HG03064 (cell line): ENCODE results near the gene TENM4.

ENCODE experiments used
- ATAC-seq: cut with Tn5 transposase; IDR thresholded peaks from one replicate; pipeline ENCODE4 v1.9.1; 2021; ENCODE audit warnings: low read depth; ENCODE audit not compliant: unreplicated experiment

The TENM4 gene

DNA sequence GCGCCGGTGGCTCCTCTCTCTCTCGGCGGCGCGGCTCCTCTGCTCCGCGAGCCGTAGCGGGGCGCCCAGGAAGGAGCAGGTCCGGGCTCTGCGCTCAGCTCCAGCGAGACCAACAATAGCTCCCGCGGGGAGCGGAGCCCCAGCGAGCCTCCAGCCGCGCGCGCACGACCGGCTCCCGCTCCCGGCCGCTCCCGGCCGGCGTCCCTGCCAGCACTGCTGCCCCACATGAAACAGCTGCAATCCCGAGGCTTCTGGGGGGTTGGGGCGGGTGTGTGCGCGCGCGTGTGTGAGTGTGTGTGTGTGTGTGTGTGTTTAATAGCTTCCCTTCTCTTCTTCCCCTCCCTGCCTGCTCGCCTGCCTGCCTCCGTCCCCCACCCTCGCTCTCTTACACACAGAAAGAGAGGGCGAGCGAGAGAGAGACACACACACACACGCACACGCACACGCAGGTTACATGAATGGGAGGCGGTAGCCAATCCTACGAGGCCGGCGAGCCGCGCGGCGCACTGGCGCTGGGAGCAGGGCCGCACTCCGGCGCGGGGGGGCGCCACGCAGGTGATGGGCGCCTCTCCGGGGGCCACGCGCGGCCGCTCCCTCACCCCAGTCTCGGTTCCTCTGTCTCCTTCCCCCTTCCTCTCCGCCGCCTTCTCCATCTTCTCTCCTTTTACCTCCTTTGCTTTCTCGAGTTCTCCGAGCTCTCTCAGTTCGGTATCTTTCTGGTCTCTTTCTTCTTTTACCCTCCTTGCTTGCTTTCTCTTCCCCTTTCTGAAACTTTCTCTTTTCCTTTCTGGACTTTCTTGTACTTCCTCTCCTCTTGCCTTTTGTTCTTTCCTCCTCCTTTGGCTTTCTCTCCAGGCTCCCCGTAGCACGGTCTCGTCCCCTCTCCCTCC lies at the start of gene TENM4:
Gene TENM4, minus strand, starts transcription at position 460 of the 890 bp plus-strand sequence. CDS start 371,086 bp downstream, outside the sequence.
- ATAC-seq, result no peak

- ATAC-seq, result no peak
These were observed 47.5 kb upstream of the TENM4 start for GRCh38 chr11:79488286-79488685.

DNA sequence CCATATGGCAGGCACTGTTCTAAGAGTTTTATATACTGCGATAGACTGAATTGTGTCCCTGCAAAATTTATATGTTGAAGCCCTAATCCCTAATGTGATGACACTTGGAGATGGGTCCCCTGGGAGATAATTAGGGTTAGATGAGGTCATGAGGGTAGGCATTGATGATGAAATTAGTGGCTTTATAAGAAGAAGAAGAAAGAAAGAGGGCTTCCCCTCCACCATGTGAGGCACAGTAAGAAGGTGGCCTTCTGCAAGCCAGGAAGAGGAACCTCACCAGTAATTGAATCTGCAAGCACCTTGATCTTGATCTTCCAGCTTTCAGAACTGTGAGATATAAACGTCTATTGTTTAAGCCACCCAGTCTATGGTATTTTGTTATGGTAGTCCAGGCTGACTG lies 46.6 kb upstream of the TENM4 start:
- no peak for ATAC-seq

GRCh38 chr11:79486242-79486984 lies 45.6 kb upstream of the TENM4 start:
- no peak for ATAC-seq

GRCh38 chr11:79485694-79486093 lies 44.9 kb upstream of the TENM4 start:
- no peak for ATAC-seq

DNA sequence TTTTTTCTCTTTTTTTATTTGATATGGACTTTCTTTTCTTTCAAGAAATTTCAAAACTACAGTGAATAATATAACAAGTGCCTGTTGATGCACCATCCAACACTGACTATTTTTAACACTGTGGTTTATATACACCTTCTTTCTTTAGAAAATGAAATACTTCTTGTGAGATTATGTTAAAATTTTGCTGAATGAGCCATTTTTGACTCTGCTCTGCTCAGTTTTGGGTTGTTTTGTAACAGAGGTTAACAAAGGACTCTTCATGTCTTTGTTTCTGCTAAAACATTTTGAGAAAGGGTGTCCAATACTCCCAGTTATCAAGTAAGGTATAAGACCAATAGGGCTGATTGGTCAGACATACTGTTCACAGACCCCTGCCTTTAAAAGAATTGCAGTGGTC lies 44.0 kb upstream of the TENM4 start:
- no peak for ATAC-seq

DNA sequence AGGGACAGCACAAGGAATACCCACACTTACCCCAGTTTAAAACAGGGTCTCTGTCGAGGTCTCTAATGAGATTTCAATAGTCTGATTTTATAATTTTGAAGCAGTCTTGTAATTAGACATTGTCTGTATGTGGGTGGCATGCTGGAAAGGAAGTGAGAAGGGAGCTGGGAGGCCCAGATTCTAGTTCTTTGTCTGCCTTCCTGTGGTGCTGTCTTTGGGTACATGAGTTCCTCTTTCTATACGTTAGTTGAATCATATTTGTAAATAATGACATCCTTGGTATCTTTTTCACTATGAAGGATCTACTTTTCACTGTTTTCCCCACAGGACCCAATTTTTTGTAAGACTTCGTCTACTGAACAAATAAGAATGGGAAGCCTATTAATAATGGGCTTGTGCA lies 42.0 kb upstream of the TENM4 start:
- peak; percentile 80 for ATAC-seq

GRCh38 chr11:79481795-79482194 lies 41.0 kb upstream of the TENM4 start:
- peak; percentile 38 for ATAC-seq

DNA sequence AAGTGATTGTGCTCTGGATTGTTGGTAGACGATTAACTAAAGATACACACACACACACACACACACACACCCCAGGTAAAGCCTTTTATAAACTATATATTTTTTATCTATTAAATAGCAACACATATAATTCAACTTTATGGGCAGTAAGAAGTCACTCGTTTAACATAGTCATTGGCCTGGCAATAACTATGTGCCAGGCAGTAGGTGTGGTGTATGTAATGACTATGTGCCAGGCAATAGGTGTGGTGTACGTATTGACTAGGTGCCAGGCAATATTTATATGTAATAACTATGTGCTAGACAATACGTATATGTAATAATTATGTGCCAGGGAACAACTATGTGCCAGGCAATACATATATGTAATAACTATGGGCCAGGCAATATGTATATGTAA lies 40.0 kb upstream of the TENM4 start:
- ATAC-seq, result no peak

- no peak for ATAC-seq
These were observed 32.1 kb upstream of the TENM4 start for GRCh38 chr11:79472819-79473529.

- no peak for ATAC-seq
These were observed 30.4 kb upstream of the TENM4 start for GRCh38 chr11:79471071-79471844.

- no peak for ATAC-seq
These were observed 29.3 kb upstream of the TENM4 start for GRCh38 chr11:79470161-79470560.

DNA sequence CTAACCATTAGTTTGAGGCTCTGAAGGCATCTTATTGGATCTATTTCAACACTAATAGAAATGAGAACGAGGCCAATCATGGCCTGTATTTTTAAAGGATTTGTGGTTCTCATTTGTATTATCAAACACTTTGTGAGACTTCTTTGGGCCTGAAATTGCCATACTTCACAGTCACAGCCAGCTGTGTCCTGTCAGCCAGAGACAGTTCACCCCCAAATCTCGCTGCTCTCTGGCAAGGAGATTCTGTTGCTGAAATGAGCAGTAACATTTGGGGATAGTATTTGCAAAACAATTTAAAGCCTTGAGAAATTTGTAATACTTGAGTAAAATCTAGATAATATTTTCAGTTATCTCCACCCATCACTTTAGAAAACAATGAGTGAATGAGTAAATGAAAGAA lies 26.9 kb upstream of the TENM4 start:
- ATAC-seq, result no peak

- no peak for ATAC-seq
These were observed 25.6 kb upstream of the TENM4 start for GRCh38 chr11:79466411-79466810.

DNA sequence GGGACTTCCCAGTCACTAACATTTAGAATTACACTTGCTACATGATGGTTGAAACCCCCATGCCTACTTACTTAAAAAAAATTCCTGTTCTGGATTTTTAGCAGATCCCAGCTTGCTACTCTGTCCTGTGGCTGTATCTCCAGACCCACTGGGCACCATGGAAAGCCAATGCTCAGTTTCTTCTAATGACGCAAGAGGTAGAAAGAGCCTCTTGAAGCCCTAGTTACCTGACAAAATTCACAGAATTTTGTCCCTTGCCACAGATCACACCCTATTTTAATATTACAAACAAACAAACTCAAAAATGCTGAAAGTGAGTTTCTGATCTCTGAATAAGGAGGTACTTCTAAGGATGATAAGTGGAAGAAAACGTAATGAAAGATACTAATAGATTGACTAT lies 24.3 kb upstream of the TENM4 start:
- ATAC-seq, result no peak

DNA sequence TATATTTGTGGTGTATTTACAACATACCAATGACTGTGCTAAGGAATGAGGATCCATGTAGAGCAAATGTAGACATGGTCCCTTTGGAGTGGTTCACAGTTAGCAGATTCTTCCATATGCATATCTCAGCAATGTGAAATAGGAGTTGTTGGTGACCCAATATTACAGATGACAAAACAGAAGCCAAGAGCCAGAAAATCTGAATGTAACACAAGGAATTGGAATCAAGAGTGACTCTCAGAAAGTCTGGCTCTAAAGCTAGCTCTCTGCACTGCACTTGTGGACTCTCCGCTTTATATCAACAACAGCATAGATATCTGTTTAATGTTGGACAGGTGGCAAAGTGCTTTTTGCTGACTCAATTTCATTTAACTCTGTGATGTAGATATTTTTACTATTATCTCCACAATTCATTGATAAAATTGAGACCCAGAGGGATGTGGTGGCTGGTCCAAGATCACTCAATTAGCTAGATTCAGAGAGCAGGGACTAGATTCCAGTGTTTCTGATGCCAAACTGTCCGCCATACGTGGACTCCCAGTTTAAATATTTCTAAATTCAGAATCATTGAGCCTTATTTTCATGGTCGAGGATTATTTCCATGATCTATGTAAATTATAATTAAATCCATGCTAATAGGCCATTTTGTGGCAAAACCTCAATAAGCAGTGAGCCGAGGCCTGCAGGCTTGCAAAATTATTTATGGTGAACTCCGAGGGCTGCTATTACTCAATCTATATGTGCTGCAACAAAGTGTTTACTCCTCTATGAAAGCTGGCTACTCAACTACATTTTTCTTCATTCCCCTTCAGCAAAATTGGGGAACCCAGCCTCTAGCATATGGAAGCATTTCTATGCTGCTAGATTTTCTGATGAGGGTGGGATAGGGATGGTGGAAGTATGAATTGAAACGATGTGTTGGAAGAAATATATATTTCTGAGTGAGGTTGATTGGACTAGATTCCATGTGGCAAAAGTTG lies 21.1 kb upstream of the TENM4 start:
- ATAC-seq, result no peak

- ATAC-seq, result no peak
These were observed 20.3 kb upstream of the TENM4 start for GRCh38 chr11:79461144-79461543.

GRCh38 chr11:79458709-79459108 lies 17.9 kb upstream of the TENM4 start:
- no peak for ATAC-seq

DNA sequence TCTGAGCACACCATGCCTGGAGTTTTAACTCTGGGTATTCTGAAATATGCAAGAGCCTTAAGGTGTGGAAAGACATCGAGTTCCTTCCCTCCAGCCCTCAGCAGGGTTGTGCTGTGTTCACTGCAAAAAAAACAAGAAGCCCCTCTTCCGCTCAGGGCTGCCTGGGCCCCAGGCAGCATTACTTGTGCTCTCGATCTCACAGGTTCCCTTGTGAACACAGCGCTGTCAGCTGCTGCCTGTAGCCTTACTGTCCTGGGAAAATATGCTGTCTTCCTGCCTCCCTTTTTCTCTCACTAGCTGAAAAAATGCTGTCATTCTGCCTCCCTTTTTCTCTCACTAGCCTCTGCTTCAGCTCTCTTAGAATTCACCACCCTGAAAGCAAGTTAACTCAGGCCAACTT lies 15.7 kb upstream of the TENM4 start:
- no peak for ATAC-seq
